GM20431 (cell line): Measurements from ENCODE around the gene PCDHB11.
"Not testable (repeated sequence)": the region's sequence is repeated elsewhere in the genome, so short reads cannot be mapped to it uniquely, and the experiment has no call there.

ENCODE experiments used
- in situ Hi-C: fragments of 300-500 bp; cut with MseI, MboI; formaldehyde crosslinking; loops from one replicate; pipeline ENCODE4 v1.15.0; 2020; ENCODE audit warnings: low sequenced_read_pairs; ENCODE audit not compliant: unreplicated experiment

PCDHB11 gene

DNA sequence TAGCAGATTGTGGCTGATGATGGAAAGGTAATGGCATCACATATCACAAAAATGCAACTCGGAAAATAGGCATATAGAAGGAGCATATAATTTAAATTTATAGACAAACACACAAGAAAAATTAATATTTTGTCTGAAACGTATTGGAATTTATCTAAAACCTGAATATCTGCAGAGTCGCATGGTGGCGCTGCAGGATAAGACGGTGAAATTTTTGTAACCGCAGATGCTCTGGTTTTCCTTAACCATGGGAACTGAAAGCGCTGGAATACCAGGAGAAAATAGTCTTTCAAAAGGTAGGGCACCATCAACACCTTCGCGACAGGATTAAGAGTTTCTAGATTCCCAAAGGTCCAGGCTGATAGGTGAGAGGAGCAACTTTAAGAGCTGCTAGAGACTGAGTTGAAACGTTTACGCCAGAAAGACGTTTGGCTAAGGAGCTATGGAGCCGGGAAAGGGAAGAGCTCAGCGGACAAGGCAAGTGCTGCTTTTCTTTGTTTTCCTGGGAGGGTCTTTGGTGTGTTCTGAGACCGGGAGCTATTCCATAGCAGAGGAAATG is 34.8 kb downstream of the PCDHB11 start:
- in situ Hi-C loops: no loop called here

DNA sequence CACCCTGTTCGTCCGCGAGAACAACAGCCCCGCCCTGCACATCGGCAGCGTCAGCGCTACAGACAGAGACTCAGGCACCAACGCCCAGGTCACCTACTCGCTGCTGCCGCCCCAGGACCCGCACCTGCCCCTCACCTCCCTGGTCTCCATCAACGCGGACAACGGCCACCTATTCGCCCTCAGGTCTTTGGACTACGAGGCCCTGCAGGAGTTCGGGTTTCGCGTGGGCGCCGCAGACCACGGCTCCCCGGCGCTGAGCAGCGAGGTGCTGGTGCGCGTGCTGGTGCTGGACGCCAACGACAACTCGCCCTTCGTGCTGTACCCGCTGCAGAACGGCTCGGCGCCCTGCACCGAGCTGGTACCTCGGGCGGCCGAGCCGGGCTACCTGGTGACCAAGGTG is 36.5 kb downstream of the PCDHB11 start:
- in situ Hi-C loops: not testable (repeated sequence)

DNA sequence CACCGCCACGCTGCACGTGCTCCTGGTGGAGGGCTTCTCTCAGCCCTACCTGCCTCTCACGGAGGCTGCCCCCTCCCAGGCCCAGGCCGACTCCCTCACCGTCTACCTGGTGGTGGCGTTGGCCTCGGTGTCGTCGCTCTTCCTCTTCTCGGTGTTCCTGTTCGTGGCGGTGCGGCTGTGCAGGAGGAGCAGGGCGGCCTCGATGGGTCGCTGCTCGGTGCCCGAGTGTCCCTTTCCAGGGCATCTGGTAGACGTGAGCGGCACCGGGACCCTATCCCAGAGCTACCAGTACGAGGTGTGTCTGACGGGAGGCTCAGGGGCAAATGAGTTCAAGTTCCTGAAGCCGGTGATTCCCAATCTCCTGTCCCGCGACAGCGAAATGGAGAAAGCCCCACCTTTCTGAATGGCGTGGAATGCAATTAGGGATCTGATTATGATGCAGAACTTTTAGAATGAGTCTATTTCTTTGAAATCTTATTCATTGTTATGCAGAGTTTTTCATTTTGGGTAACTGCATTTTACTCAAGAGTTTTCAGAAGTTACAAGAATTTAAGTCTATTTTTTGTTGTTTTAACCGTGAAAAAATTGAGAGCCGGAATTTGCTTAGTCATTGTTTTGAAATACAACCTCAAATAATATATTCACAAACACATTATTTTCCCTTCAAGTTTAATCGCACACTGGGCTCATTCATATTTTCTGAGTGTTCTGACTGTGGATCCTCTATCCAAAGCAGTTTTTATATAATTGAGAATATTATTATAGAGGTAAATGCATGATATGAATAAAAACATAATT is 37.3 kb downstream of the PCDHB11 start:
- in situ Hi-C loops: no loop called here

DNA sequence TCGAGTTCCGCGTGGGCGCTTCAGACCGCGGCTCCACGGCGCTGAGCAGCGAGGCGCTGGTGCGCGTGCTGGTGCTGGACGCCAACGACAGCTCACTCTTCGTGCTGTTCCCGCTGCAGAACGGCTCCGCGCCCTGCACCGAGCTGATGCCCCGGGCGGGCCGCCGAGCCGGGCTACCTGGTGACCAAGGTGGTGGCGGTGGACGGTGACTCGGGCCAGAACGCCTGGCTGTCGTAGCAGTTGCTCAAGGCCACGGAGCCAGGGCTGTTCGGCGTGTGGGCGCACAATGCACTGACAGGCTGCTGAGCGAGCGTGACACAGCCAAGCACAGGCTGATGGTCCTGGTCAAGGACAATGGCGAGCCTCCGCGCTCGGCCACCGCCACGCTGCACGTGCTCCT is 42.1 kb downstream of the PCDHB11 start:
- in situ Hi-C loops: no loop called here

DNA sequence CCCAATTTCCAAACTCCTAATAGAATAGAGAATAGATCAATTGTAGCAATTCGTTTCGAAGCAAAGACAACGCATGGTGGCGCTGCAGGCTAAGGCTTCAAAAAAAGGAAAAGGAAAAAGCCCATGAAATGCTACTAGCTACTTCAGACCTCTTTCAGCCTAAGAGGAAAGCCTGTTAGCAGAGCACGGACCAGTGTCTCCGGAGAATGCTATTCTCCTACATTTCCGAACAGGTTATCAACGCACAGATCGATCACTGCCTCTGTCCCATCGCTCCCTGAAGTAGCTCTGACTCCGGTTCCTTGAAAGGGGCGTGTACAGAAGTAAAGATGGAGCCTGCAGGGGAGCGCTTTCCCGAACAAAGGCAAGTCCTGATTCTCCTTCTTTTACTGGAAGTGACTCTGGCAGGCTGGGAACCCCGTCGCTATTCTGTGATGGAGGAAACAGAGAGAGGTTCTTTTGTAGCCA is 45.9 kb downstream of the PCDHB11 start, which contains the start of gene PCDHB15:
TSS of gene PCDHB15 (plus strand) at position 146 of the 468 bp plus-strand sequence. CDS start at position 330, 184 bp downstream.
- in situ Hi-C loops: no loop called here

DNA sequence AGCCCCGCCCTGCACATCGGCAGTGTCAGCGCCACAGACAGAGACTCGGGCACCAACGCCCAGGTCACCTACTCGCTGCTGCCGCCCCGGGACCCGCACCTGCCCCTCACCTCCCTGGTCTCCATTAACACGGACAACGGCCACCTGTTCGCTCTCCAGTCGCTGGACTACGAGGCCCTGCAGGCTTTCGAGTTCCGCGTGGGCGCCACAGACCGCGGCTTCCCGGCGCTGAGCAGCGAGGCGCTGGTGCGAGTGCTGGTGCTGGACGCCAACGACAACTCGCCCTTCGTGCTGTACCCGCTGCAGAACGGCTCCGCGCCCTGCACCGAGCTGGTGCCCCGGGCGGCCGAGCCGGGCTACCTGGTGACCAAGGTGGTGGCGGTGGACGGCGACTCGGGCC is 47.5 kb downstream of the PCDHB11 start:
- in situ Hi-C loops: not testable (repeated sequence)

DNA sequence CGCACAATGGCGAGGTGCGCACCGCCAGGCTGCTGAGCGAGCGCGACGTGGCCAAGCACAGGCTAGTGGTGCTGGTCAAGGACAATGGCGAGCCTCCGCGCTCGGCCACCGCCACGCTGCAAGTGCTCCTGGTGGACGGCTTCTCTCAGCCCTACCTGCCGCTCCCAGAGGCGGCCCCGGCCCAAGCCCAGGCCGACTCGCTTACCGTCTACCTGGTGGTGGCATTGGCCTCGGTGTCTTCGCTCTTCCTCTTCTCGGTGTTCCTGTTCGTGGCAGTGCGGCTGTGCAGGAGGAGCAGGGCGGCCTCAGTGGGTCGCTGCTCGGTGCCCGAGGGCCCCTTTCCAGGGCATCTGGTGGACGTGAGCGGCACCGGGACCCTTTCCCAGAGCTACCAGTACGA is 48.0 kb downstream of the PCDHB11 start:
- in situ Hi-C loops: not testable (repeated sequence)

DNA sequence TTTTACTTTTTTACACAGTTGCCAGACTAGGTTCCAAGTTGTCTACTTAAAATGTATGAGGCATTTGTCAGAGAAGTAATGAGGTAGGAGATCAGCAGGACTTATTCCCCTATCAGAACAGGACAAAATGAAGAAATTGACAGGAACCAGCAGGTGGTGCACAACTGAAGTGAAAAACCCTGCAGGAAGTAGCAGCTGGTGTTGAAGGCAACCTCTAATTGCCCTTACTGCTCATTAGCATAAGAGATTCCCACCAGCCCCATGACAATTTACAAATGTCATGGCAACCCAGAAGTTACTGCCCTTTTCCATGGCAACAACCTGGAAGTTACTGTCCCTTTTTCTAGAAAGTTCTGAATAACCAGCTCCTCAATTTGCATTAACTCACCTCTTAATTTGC is 51.1 kb downstream of the PCDHB11 start:
- in situ Hi-C loops: no loop called here
